H54 (cell line): Measurements from ENCODE around the gene PMVK.
"Not testable (repeated sequence)": the region's sequence is repeated elsewhere in the genome, so short reads cannot be mapped to it uniquely, and the experiment has no call there.

Experiments
- DNase-seq: peaks from one replicate; pipeline ENCODE4 v3.0.0; 2011; ENCODE audit warnings: low spot score, mixed read lengths; ENCODE audit not compliant: insufficient read length
- FAIRE-seq: peaks from 3 replicates; lab custom pipeline; 2011; peaks lifted over from hg19 to GRCh38; lab: Jason Lieb, UNC
- POLR2A ChIP-seq: IDR thresholded peaks from 2 replicates; pipeline ENCODE4 v1.6.1; 2011; ENCODE audit warnings: low read depth, mild to moderate bottlenecking, low read length

PMVK gene

DNA sequence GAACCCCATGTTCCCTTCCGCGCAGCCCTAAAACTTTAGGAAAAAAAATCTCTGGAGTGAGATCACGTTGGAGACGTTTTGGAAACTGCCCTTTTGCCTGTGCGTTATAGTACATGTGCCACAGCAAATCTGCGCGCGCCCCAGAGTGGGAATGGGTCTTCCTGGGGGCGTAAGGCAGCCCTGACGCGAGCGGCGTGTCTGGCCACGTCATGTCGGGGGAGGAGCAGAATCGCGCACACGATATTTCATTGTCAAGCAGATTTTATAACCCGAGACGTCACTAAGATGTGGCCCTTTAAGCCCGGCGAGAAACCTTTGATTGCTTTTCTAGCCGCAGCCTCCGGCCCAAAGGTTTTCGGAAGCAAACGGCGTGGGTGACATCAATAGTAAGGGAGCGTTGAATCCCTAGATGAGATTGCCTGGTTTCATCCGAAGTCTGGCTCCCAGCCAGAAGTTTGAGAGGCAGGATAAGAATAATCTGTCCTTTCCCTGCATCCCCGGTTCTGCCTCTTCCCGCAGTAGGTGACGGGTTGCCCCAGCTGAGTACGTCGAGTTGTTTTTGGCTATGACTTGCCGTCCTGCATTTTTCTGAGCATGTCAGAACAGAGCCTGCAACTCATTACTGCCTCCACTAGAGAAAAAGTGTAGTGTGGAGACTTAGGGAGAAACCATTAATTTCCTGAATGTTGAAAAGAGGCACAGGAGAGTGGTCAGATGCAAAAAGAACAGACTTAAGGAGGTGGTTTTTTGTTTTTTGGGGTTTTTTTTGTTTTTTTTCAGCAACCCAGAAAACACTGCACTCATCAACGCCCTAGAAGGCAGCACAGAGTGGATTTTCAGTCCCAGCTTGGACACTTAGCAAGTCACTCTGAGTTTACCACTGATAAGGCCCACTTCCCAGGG is 817 bp upstream of the PMVK start:
- DNase-seq: peak; percentile 87
- TF ChIP-seq POLR2A: peak; percentile 13; the same call in 1 of the 2 replicates
- no peak for FAIRE-seq

DNA sequence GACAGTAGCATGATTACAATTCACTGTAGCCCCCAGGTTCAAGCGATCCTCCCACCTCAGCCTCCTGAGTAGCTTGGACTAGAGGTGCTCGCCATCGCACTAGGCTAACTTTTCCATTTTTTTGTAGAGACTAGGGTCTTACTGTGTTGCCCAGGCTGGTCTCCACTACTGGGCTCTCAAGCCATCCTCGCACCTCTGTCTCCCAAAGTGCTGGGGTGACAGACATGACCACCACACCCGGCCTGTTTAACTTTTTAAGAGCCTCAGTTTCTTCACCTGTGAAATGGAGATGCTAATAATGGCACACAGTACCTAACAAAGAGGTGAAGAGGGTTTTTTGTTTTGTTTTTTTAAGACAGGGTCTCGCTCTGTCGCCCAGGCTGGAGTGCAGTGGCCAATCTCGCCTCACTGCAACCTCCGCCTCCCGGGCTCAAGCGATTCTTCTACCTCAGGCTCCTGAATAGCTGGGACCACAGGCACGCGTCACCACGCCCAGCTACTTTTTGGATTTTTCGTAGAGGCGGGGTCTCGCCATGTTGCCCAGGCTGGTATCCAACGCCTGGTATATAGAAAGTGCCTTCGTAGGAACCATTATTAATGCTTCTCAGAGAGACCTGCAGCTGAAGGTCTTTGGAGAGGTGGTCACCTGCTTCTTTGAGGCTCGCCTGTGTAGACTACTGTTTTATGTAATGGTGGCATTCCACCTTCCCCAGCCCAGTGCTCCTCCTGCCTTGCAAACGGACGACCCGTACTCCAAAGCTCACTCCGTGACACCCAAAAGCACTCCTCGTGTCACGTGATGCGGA is 567 bp downstream of the PMVK start:
- no peak for DNase-seq
- no peak for TF ChIP-seq POLR2A
- FAIRE-seq: no peak

DNA sequence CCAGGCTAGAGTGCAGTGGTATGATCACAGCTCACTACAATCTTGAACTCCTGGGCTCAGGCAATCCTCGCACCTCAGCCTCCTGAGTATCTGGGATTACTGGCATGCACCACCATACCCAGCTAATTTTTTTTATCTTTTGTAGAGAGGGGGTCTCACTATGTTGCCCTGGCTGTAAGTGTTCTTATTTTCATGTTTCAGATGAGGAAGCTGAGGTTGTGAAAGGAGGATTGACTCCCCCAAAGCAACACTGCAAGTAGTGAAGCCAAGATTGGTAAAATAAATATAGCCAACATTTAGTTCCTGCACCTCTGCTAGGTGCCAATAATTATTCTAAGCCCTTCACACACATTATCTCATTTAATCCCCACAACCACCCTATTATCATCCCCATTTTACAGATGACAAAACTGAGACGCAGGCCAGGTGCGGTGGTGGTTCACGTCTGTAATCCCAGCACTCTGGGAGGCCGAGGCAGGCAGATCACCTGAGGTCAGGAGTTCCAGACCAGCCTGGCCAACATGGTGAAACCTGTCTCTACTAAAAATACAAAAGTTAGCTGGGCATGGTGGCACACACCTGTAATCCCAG is 2.1 kb downstream of the PMVK start:
- FAIRE-seq: no peak
- no peak for TF ChIP-seq POLR2A
- no peak for DNase-seq

DNA sequence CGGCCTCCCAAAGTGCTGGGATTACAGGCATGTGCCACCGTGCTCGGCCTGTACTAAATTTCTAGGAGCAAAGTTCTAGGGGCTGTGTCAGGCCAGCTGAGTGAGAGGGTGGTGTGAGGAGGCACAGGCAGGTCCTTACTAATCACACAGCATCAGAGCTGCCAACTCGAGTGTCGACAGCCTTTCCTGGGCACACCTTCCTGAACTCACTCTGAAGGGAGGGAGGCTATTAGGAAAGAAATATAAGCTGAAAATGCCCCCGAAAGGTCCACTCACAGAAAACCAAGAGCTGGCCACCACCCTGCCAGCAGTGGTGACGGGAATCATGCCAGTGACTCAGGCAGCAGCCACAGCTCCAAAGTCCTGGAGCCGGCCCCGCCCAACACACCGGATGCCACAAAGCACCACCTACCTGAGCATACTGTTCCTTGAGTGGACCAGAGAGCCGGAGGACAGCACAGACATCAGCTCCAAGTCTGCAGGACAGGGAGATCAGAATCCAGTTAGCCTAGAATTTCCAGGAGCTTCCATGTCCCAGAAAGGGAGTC is 4.5 kb downstream of the PMVK start:
- no peak for TF ChIP-seq POLR2A
- FAIRE-seq: no peak

DNA sequence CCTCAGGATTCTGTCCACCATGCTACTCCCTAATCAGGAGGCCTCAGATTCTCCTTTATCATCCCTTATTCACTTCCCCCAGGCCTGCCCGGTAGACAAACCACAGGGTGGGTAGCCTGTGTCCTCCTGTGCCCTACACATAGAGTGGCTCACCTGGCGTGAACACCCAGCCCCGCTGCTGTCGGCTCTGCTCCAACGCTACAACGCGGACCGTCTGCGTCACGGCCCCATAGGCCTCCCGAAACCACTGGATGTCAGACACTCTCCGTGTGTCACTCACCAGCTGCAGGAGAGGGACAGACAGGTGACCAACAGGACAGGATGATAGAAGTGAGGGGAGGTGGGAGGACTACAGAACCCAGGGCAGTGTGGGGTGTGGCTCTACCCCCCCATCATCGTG is 10.3 kb downstream of the PMVK start:
- DNase-seq (no peak), FAIRE-seq (no peak)
- no peak for TF ChIP-seq POLR2A

More for the DNA sequence above, 4.5 kb downstream of the PMVK start:
- DNase-seq: peak; percentile 79

DNA sequence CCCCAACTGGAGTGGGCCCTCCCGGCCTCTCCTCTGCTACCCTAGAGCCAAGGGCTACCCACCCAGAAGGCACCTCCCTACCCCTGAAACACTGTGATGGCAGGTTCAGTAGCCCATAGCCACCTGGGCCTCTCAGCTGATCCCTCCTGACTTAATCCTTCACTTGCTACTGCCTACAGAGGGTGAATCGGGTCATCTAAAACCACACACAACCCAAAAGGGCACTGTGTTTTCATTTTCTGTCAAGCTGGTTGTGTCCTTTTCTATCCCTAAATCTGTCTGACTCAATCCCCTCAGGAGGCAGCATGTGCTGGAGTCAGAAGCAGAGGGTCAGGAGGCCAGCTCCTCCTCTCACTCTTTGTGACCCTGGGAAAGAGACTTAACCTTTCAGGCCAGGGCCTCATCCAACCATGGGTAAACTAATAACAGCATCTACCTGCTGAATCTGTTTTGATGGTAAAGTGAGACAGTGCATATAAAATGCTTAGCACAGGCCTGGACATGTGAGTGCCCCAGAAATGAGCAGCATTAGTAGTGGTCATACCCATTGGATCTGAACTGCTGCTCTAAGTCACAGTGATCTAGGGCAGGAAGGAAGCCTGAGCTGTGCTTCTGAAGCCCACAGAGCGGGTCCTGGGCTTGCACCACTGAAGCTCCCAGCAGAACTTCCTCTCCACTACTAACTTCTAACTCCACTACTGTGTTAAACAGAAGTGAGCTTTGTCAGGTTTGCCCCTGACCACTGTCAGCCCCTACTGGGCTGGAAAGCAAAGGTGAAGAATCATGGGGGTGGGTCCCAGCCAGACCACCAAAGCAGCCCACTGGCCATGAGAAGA is 11.0 kb downstream of the PMVK start:
- DNase-seq (no peak), FAIRE-seq (no peak)
- no peak for TF ChIP-seq POLR2A

DNA sequence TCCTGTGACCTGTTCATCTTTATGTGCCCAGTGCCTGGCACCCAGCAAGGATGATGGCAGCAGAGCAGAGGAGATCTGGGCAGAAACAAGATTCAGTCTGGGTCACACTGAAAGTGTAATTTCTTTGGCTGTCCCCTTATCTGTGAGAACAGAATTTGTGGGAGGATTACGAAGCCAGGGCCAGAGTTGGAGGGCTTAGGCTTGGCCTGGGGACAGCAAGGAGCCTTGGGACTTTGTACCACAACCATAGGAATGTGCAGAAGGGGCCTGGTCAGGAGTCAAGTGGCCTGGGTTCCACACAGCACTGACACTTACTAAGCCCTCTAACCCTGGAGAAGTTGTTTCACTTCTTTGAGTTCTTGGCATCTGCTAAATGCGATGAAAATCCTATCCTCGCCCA is 12.8 kb downstream of the PMVK start:
- FAIRE-seq: no peak

DNA sequence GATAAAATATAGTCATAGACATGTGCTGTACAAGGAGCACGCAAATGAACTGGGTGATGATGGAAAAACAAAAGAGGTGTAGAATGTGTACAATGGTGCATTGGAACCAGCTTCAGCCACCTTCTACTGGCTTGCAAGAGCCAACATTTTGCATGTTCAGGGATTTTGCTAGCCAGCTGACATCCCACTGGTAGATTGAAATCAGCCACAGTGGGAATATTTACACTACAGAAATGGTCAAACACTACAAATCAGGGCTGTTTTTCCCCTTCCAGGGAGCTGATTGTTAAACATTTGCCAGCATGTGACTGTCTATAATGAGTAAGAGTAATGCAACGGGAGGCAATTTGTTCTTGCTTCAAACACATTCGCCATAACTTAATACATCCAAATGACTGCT is 23.2 kb downstream of the PMVK start:
- no peak for DNase-seq
- no peak for FAIRE-seq
- no peak for TF ChIP-seq POLR2A

More for the DNA sequence above, 12.8 kb downstream of the PMVK start:
- no peak for TF ChIP-seq POLR2A
- no peak for DNase-seq

DNA sequence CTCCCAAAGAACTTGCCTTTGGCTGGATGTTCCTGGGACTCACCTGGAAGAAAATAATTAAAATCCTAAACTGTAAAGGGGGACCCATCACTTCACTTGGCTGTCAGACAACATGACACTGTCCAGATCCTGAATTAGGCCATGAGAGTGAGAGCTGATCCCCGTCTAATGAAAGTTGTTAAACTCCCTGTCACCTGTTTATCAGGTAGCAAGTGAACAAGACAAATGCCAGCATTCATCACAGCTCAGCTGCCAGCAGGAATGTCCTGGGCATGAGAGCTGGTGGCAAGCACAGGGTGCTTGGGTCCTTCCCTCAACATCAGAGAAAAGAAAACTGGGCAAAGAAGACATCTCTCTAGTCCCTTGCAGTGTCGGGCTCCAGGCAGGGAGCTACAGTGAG is 23.8 kb downstream of the PMVK start:
- no peak for TF ChIP-seq POLR2A
- no peak for DNase-seq
- no peak for FAIRE-seq

DNA sequence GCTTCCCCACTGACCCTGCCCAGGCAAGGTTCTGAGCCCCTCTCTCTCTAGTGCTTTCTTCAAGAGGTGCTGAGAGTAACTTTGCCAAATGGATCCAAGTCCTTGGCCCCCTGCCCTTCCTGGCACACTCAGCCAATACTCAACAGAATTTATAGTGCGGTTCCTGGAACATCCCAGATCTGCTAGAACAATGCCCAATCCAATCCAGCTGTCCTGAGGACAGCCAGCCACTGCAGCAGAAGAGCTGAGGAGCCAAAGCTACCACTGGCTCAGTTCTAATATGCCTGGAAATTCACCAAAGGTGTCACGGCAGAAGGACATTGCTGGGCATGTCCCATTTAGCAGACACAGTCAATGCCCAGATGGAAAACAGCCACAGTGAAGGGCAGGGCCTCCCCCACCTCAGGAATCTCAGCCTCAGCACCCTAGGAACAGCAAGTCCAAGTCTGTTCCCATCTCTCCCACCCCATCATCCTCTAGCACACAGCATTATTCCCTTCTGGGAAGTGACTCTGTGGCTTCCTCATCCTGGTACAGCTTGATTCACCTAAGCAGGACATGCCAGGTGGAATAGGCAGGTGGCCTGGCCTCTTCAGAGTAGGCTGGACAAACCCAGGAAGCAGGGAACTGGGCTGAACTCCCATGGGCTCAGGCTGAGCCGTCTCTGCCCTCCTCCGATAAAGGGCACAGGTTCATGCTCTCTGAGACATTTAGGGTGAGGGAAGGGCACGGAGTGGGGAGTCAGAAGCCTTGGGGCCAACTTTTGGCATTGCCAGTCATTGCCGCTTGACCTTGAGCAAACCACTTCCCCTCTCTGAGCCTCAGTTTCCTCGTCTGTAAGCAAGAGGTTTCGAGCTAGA is 24.6 kb downstream of the PMVK start:
- FAIRE-seq (no peak), DNase-seq (no peak)
- TF ChIP-seq POLR2A: no peak

DNA sequence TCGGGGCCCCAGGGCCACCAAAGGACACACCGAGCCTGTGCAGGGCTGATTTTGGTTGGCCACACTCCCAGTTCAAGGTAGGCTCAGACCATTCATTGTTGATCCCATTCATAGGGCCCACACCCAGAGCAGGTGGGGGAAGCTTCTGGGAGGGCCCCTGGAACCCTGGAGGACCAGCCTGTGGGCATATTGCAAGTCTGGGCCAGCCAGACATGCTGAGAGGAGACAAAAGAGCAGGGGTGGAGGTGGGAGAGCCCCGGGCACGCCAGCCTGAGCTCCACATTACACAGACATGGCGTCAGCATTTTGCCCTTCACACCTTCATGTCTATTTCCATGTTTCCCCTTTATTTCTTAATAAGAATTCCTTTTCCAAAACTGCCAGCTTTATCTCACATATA is 25.7 kb downstream of the PMVK start:
- FAIRE-seq: no peak
- no peak for DNase-seq
- no peak for TF ChIP-seq POLR2A

DNA sequence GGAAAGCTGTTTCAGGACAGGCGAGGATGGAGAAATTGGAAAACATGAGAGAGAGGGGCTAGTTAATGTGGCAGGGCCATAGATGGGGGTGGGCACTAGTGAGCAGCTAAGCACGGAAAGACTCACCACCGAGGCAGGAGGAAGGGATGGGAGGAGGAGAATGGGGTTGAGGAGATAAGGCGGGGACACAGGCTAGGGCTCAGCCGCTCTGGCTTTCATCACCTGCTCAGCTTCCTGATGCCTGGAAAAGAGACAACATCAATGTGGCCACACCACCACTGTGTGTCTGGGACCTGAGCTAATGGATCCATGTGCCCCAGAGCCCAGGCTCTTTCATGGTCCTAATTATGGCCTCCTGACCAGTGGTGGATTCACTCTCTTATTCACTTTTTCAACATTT is 27.6 kb downstream of the PMVK start:
- no peak for TF ChIP-seq POLR2A
- FAIRE-seq: no peak
- DNase-seq: no peak

DNA sequence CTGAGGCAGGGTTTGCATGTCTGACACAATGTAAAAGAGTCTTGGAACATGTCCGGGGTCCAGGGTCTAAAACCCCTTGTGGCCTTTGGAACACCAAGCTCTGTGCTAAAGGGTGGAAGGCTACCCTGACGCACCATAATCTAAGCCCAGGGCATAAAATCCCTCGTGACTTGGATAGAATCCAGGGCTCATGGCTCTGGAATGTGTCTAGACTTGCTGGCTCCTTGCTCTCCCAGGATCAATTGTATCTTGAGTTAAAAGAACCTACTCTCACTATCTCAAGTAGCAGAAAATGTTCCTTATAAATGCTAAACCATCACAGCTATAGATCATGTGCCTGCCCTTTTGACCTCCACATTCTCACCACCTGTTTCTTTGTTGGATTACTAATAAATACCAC is 28.4 kb downstream of the PMVK start:
- not testable (repeated sequence) for FAIRE-seq, DNase-seq
